ENCODE results near the gene NAP1L4.

Gene NAP1L4

GRCh38 chr11:2934611-2935239 lies 57.4 kb downstream of the NAP1L4 start:
- Histone ChIP-seq H4K20me1 (ENCODE audit: insufficient read depth) (no peaks in the 10 kb centered on the region), H3K4me2 (no peak overlapping the region), H3K4me1 (ENCODE audit: low read depth, poor library complexity, severe bottlenecking) (peaks cover 20% of the 10 kb centered on the region), H3K27ac (no peak overlapping the region), H3K4me3 (IDR thresholded peaks at IDR 0.05; ENCODE audit: insufficient read depth, low read depth, low read length) (no peak overlapping the region), H3K36me3 (ENCODE audit: insufficient read depth) (no peaks in the 10 kb centered on the region), H3K9ac (no peak overlapping the region), H2AFZ (ENCODE audit: low read depth) (no peak overlapping the region), H3K79me2 (ENCODE audit: insufficient read depth, low read depth) (no peaks in the 10 kb centered on the region), H3K27me3 (ENCODE audit: insufficient read depth, low read depth) (no peaks in the 10 kb centered on the region)
- TF ChIP-seq CTCF (conservative IDR thresholded peaks at IDR 0.05; ENCODE audit: low read depth, low read length), result no peak

GRCh38 chr11:2934021-2934550 lies 58.0 kb downstream of the NAP1L4 start:
- no peak overlapping the region for H3K4me3 ChIP-seq (IDR thresholded peaks at IDR 0.05; ENCODE audit: insufficient read depth, low read depth, low read length)
- peaks cover 22% of the 10 kb centered on the region for H3K4me1 ChIP-seq (ENCODE audit: low read depth, poor library complexity, severe bottlenecking)
- H3K36me3 ChIP-seq (ENCODE audit: insufficient read depth), result no peaks in the 10 kb centered on the region
- H3K9ac ChIP-seq, result no peak overlapping the region
- H4K20me1 ChIP-seq (ENCODE audit: insufficient read depth), result no peaks in the 10 kb centered on the region
- H3K79me2 ChIP-seq (ENCODE audit: insufficient read depth, low read depth), result no peaks in the 10 kb centered on the region
- no peak overlapping the region for H2AFZ ChIP-seq (ENCODE audit: low read depth)
- no peak for TF ChIP-seq CTCF (conservative IDR thresholded peaks at IDR 0.05; ENCODE audit: low read depth, low read length)
- peaks cover under 1% of the 10 kb centered on the region; the same call in 1 of the 2 replicates for H3K27me3 ChIP-seq (ENCODE audit: insufficient read depth, low read depth)
- no peak overlapping the region for H3K27ac ChIP-seq
- H3K4me2 ChIP-seq, result no peak overlapping the region

GRCh38 chr11:2933375-2934020 lies 58.6 kb downstream of the NAP1L4 start:
- H3K4me2 ChIP-seq, result no peak overlapping the region; the same call in 1 of the 2 replicates
- H3K36me3 ChIP-seq (ENCODE audit: insufficient read depth), result no peaks in the 10 kb centered on the region
- H3K4me1 ChIP-seq (ENCODE audit: low read depth, poor library complexity, severe bottlenecking), result peaks cover 22% of the 10 kb centered on the region
- no peaks in the 10 kb centered on the region for H4K20me1 ChIP-seq (ENCODE audit: insufficient read depth)
- H3K4me3 ChIP-seq (IDR thresholded peaks at IDR 0.05; ENCODE audit: insufficient read depth, low read depth, low read length), result no peak overlapping the region
- peaks cover 6% of the 10 kb centered on the region for H3K27me3 ChIP-seq (ENCODE audit: insufficient read depth, low read depth)
- no peaks in the 10 kb centered on the region for H3K79me2 ChIP-seq (ENCODE audit: insufficient read depth, low read depth)
- H2AFZ ChIP-seq (ENCODE audit: low read depth), result no peak overlapping the region
- TF ChIP-seq CTCF (conservative IDR thresholded peaks at IDR 0.05; ENCODE audit: low read depth, low read length), result no peak
- H3K27ac ChIP-seq, result no peak overlapping the region
- H3K9ac ChIP-seq, result no peak overlapping the region

- Histone ChIP-seq H3K4me3 (IDR thresholded peaks at IDR 0.05; ENCODE audit: insufficient read depth, low read depth, low read length) (no peak overlapping the region), H3K4me1 (ENCODE audit: low read depth, poor library complexity, severe bottlenecking) (peaks cover 22% of the 10 kb centered on the region), H3K4me2 (no peak overlapping the region), H3K79me2 (ENCODE audit: insufficient read depth, low read depth) (no peaks in the 10 kb centered on the region), H3K36me3 (ENCODE audit: insufficient read depth) (no peaks in the 10 kb centered on the region), H3K27me3 (ENCODE audit: insufficient read depth, low read depth) (peaks cover 12% of the 10 kb centered on the region), H3K9ac (no peak overlapping the region), H4K20me1 (ENCODE audit: insufficient read depth) (no peaks in the 10 kb centered on the region), H2AFZ (ENCODE audit: low read depth) (no peak overlapping the region), H3K27ac (no peak overlapping the region)
- TF ChIP-seq CTCF (conservative IDR thresholded peaks at IDR 0.05; ENCODE audit: low read depth, low read length), result no peak
These were observed 59.3 kb downstream of the NAP1L4 start for GRCh38 chr11:2932850-2933251.

Data from KMS-11 (cell line).